Fibroblast of mammary gland (primary cell): ENCODE data around the gene PPP2R2C.

Source experiments
- DNase-seq: peaks from one replicate; pipeline ENCODE4 v3.0.0-alpha.2; 2010; ENCODE audit warnings: low read depth
- H3K4me3 ChIP-seq: 2 replicates; pipeline ENCODE4 v1.5.1; 2011; ENCODE audit warnings: low read depth, mild to moderate bottlenecking, low read length, moderate library complexity; ENCODE audit not compliant: control insufficient read depth
- CTCF ChIP-seq: conservative IDR thresholded peaks from 2 replicates; pipeline ENCODE4 v1.5.1; 2011; ENCODE audit warnings: low read depth, low read length, inconsistent platforms; ENCODE audit not compliant: control insufficient read depth, insufficient read depth

The PPP2R2C gene

GRCh38 chr4:6401797-6402196 is 70.6 kb downstream of the PPP2R2C start:
- TF ChIP-seq CTCF: no peak
- no peak overlapping the region for H3K4me3 ChIP-seq
- no peak for DNase-seq

- no peak for TF ChIP-seq CTCF
- H3K4me3 ChIP-seq: no peak overlapping the region
- no peak for DNase-seq
These were observed 75.6 kb downstream of the PPP2R2C start for GRCh38 chr4:6396696-6397236.

GRCh38 chr4:6395466-6396228 is 76.8 kb downstream of the PPP2R2C start:
- no peak for DNase-seq
- TF ChIP-seq CTCF: no peak
- no peak overlapping the region for H3K4me3 ChIP-seq

- H3K4me3 ChIP-seq: no peak overlapping the region
- TF ChIP-seq CTCF: no peak
- DNase-seq: no peak
These were observed 77.7 kb downstream of the PPP2R2C start for GRCh38 chr4:6394671-6395081.

- no peak for TF ChIP-seq CTCF
- no peak for DNase-seq
- no peak overlapping the region for H3K4me3 ChIP-seq
These were observed 78.6 kb downstream of the PPP2R2C start for GRCh38 chr4:6393544-6394475.

GRCh38 chr4:6393066-6393465 is 79.3 kb downstream of the PPP2R2C start:
- no peak for DNase-seq
- no peak overlapping the region for H3K4me3 ChIP-seq
- TF ChIP-seq CTCF: no peak
